Activated naive CD8-positive, alpha-beta T cell treated with anti-CD3 and anti-CD28 coated beads, Interleukin-2, amount 50 U/mL, for 24 hours (primary cell): ENCODE measurements around the gene RCAN1.
"Not testable (repeated sequence)": the region's sequence is repeated elsewhere in the genome, so short reads cannot be mapped to it uniquely, and the experiment has no call there.

Experiments used
- ATAC-seq: fragments of 150-1000 bp; cut with Tn5 transposase; one replicate; pipeline ENCODE4 v1.10.0; 2021
- DNase-seq: peaks from one replicate; pipeline ENCODE4 v3.0.0; 2021
- H3K27ac Mint-ChIP-seq: one replicate; pipeline ENCODE4 v1.8.0; 2021; ENCODE audit warnings: mild to moderate bottlenecking, mixed read lengths
- H3K27me3 Mint-ChIP-seq: one replicate; pipeline ENCODE4 v1.8.0; 2021; ENCODE audit warnings: mixed read lengths
- H3K36me3 Mint-ChIP-seq: one replicate; pipeline ENCODE4 v1.8.0; 2021; ENCODE audit warnings: low read depth, mixed read lengths
- H3K4me1 Mint-ChIP-seq: one replicate; pipeline ENCODE4 v1.8.0; 2021; ENCODE audit warnings: mixed read lengths
- H3K4me3 Mint-ChIP-seq: one replicate; pipeline ENCODE4 v1.8.0; 2021; ENCODE audit warnings: mild to moderate bottlenecking, moderate library complexity, mixed read lengths
- H3K9me3 Mint-ChIP-seq: one replicate; pipeline ENCODE4 v1.8.0; 2021; ENCODE audit warnings: mixed read lengths

The RCAN1 gene

GRCh38 chr21:34501716-34502115, 113.2 kb downstream of the RCAN1 start:
- no peaks in the 10 kb centered on the region for H3K4me1 Mint-ChIP-seq
- H3K36me3 Mint-ChIP-seq = peaks cover 4% of the 10 kb centered on the region
- ATAC-seq (no peak), DNase-seq (no peak)
- H3K4me3 Mint-ChIP-seq = no peak overlapping the region
- peaks cover 14% of the 10 kb centered on the region for H3K9me3 Mint-ChIP-seq
- H3K27me3 Mint-ChIP-seq = peaks cover 9% of the 10 kb centered on the region
- H3K27ac Mint-ChIP-seq = no peak overlapping the region

DNA sequence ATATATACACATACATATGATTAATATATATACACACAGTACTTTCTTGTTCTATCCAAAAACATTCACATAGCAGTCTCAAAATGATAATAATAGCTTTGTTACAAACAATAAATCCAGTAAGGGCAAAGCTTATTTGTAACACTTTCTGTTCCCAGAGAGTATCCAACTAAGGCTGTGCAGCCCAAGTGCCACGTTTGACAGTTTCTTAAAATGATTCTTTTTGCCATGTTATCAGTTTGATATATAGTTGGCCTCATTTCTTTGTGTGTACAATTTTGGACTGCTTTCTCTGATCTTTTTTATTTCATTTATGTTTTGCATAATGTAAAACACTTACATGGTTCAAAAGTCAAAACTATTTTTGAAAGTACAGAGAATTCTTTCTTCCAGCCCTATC, 114.7 kb downstream of the RCAN1 start:
- no peak for DNase-seq
- ATAC-seq = no peak
- Mint-ChIP-seq H3K27ac (no peak overlapping the region), H3K9me3 (peaks cover 23% of the 10 kb centered on the region), H3K4me1 (no peaks in the 10 kb centered on the region), H3K27me3 (peaks cover 15% of the 10 kb centered on the region), H3K4me3 (no peak overlapping the region), H3K36me3 (peaks cover 4% of the 10 kb centered on the region)

DNA sequence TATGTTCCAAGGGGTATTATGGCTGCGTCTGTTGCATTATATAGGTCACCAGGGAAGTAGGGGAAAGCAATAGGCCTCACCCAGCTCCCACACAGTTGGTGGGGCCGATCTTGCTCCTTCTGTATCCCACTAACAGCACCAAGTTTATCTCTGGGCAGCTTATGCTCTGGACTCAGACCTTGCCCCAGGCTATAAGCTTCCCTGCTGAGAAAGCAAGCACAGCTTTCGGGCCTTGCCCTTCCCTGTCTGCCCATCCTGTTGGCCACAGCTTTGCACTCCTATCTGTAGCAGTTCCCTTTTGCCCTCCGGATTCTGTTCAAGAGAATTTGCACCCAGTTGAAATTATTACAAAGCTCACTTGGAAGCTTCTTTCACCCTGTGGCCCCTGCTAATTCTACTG, 115.8 kb downstream of the RCAN1 start:
- no peak for DNase-seq
- H3K4me3 Mint-ChIP-seq = no peak overlapping the region
- ATAC-seq = no peak
- peaks cover 4% of the 10 kb centered on the region for H3K36me3 Mint-ChIP-seq
- no peak overlapping the region for H3K27ac Mint-ChIP-seq
- H3K4me1 Mint-ChIP-seq = no peaks in the 10 kb centered on the region
- H3K27me3 Mint-ChIP-seq = peaks cover 12% of the 10 kb centered on the region
- H3K9me3 Mint-ChIP-seq = peaks cover 23% of the 10 kb centered on the region

- H3K4me1 Mint-ChIP-seq = no peaks in the 10 kb centered on the region
- no peak for ATAC-seq
- DNase-seq = no peak
- H3K4me3 Mint-ChIP-seq = no peak overlapping the region
- no peak overlapping the region for H3K27ac Mint-ChIP-seq
- H3K27me3 Mint-ChIP-seq = peaks cover 12% of the 10 kb centered on the region
- peaks cover 23% of the 10 kb centered on the region for H3K9me3 Mint-ChIP-seq
- H3K36me3 Mint-ChIP-seq = peaks cover 4% of the 10 kb centered on the region
These were observed 116.3 kb downstream of the RCAN1 start for GRCh38 chr21:34498623-34499022.

DNA sequence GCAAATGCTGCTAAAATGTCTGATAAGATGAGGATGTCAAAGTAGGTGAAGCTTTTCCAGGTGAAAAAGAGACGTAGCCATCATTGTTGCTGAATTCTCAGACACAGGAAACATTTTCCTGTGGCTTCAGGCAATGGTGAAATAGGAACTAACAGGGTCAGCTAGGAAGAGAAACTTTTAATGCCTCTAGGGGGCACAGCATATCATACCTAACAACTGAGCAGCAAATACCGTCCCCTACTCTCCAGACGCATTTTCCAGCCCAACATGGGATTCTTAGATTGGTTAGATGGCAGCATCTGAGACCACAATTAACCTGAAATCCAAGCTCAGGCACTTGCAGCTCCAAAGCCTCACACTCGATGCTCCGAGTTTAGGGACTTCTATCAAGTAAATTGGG, 131.1 kb downstream of the RCAN1 start:
- not testable (repeated sequence) for H3K4me1 Mint-ChIP-seq, H3K27me3 Mint-ChIP-seq, H3K4me3 Mint-ChIP-seq, H3K9me3 Mint-ChIP-seq, DNase-seq, H3K27ac Mint-ChIP-seq, ATAC-seq, H3K36me3 Mint-ChIP-seq

DNA sequence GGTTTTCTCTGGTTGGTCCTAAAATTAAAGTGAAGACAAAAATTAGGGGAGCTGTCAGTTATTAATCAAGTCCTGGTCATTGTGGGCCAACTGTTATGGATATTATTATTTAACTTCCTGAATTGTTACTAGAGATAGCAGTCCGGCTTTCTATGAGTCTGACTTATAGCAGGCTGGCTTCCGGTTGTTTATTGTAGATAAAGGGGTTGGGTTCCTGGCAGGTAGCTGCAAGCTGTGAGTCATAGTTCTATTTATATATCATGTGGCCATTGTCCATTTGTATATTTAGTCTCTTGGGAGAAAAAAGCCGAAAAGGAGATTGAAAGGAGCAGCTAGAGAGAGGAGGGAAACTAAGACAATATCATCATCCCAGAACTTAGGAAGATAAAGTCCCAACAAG, 131.5 kb downstream of the RCAN1 start:
- H3K4me1 Mint-ChIP-seq, ATAC-seq, H3K27me3 Mint-ChIP-seq, H3K27ac Mint-ChIP-seq, H3K9me3 Mint-ChIP-seq, H3K4me3 Mint-ChIP-seq, DNase-seq, H3K36me3 Mint-ChIP-seq: not testable (repeated sequence)

GRCh38 chr21:34467333-34467732, 147.6 kb downstream of the RCAN1 start:
- not testable (repeated sequence) for H3K9me3 Mint-ChIP-seq, H3K36me3 Mint-ChIP-seq, H3K27ac Mint-ChIP-seq, H3K27me3 Mint-ChIP-seq, DNase-seq, H3K4me3 Mint-ChIP-seq, ATAC-seq, H3K4me1 Mint-ChIP-seq
